GM21737 (cell line): ENCODE data around the gene PRCC.
"Not testable (repeated sequence)": the region's sequence is repeated elsewhere in the genome, so short reads cannot be mapped to it uniquely, and the experiment has no call there.

Experiments
- ATAC-seq: cut with Tn5 transposase; IDR thresholded peaks from one replicate; pipeline ENCODE4 v1.9.1; 2021; ENCODE audit warnings: mild to moderate bottlenecking, moderate library complexity; ENCODE audit not compliant: unreplicated experiment

PRCC gene

GRCh38 chr1:156757572-156758253 lies 9.6 kb upstream of the PRCC start:
- ATAC-seq = not testable (repeated sequence)

GRCh38 chr1:156760092-156760795 lies 7.1 kb upstream of the PRCC start:
- ATAC-seq = no peak

- ATAC-seq = no peak
Observed at GRCh38 chr1:156760796-156761104, 6.6 kb upstream of the PRCC start.

GRCh38 chr1:156765136-156765535 lies 2.2 kb upstream of the PRCC start:
- not testable (repeated sequence) for ATAC-seq

GRCh38 chr1:156765666-156766065 lies 1.7 kb upstream of the PRCC start:
- no peak for ATAC-seq

GRCh38 chr1:156766298-156767100 lies 836 bp upstream of the PRCC start:
- peak; percentile 2 for ATAC-seq

GRCh38 chr1:156767879-156768604 lies 707 bp downstream of the PRCC start:
- peak; percentile 4 for ATAC-seq

- ATAC-seq = no peak
Observed at GRCh38 chr1:156768610-156769295, 1.4 kb downstream of the PRCC start.

- ATAC-seq = no peak
Observed at GRCh38 chr1:156772222-156772621, 4.9 kb downstream of the PRCC start.

- ATAC-seq = no peak
Observed at GRCh38 chr1:156772728-156773497, 5.6 kb downstream of the PRCC start.

GRCh38 chr1:156773607-156774006 lies 6.3 kb downstream of the PRCC start:
- ATAC-seq = no peak

GRCh38 chr1:156775799-156776198 lies 8.5 kb downstream of the PRCC start:
- no peak for ATAC-seq

- no peak for ATAC-seq
Observed at GRCh38 chr1:156776942-156777341, 9.6 kb downstream of the PRCC start.

GRCh38 chr1:156777573-156777972 lies 10.2 kb downstream of the PRCC start:
- no peak for ATAC-seq

GRCh38 chr1:156781585-156782186 lies 14.4 kb downstream of the PRCC start:
- ATAC-seq = no peak

- ATAC-seq = no peak
Observed at GRCh38 chr1:156785458-156785857, 18.1 kb downstream of the PRCC start.

GRCh38 chr1:156786640-156787039 lies 19.3 kb downstream of the PRCC start:
- ATAC-seq = no peak

- no peak for ATAC-seq
Observed at GRCh38 chr1:156788136-156788535, 20.8 kb downstream of the PRCC start.

- no peak for ATAC-seq
Observed at GRCh38 chr1:156789621-156790318, 22.4 kb downstream of the PRCC start.
